Caki2 (cell line): ENCODE data around the gene TADA1. TPM values are rescaled to one million over a fixed set of nuclear protein-coding genes. Genes with fewer than 3 reads are reported as not detected.
"Not testable (repeated sequence)": the region's sequence is repeated elsewhere in the genome, so short reads cannot be mapped to it uniquely, and the experiment has no call there.

Experiments used
- DNase-seq: peaks from one replicate; pipeline ENCODE4 v3.0.0-alpha.2; 2015; ENCODE audit warnings: low read depth
- in situ Hi-C: cut with HindIII; loops from 2 replicates; pipeline ENCODE4 v1.10.0; 2016; ENCODE audit warnings: low sequenced_read_pairs, low pct_unique_long_range_greater_than_20kb, mixed read lengths
- total RNA-seq: library from RNA; depleted of rRNA; stranded (reverse); fragments of >200 nt; shearing (Covaris generic); gene quantifications from 2 replicates; pipeline ENCODE4 v1.2.3, GENCODE V29; 2014; ENCODE audit warnings: low replicate concordance

TADA1 gene
- total RNA-seq, 1 experiment from 2014 or later, result 26.4 TPM

DNA sequence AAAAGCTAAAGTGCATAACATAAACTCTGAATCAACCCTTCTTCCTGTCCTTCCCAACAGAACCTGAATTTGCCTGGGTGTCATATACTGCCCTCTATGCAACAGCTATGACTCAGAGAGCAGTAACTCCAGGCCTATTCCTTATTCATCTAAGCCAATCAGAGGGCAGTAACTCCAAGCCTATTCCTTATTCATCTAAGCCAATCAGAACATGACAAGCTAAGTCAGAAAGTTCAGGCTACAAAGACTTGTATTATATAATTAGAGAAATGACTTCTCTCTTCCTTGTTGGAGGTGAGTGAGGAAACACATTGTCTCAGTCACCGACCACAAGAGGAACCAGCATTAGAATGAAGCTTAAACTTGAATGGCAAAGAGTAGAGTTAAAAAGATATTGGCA is 26.2 kb upstream of the TADA1 start:
- in situ Hi-C loops, result no loop called here

DNA sequence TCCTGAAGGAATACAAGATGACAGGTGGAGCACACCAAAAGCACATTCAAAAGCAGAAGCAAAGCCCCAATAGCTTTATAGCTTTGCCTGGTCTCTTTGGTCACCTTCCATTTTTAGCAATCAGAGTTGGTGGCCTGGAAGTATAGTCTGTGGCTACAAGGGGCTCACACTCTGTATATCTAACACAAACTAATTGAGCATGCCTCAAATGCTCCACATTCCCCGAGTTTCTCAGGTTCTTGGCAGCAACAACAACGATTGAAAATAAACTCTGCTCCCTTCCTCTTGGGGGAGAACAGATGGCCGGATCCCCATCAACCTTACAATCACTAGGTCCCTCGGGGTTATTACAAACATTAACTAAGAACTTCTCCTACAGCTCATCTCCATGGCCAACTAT is 24.9 kb upstream of the TADA1 start:
- in situ Hi-C loops, result no loop called here
- no peak for DNase-seq

More for the DNA sequence above, 26.2 kb upstream of the TADA1 start:
- peak; percentile 63 for DNase-seq

DNA sequence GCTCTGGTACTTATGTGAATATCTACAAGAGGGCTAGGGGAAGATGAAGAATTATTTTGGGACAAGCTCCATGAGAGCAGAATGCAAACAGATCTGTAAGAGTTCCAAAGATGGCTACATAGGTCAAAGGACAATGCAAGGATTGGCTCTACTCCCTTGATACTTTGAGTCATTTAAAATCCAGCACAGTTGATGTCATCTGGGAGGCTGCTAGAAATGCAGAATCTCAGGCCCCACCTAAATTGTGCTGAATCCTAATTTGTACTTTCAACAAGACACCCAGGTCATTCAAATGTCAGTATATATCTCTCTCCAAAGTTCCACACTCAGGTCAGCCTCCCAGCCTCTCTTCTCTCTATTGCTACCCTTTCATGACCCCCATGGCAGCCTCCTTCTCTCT is 23.7 kb upstream of the TADA1 start:
- in situ Hi-C loops, result no loop called here
- no peak for DNase-seq

DNA sequence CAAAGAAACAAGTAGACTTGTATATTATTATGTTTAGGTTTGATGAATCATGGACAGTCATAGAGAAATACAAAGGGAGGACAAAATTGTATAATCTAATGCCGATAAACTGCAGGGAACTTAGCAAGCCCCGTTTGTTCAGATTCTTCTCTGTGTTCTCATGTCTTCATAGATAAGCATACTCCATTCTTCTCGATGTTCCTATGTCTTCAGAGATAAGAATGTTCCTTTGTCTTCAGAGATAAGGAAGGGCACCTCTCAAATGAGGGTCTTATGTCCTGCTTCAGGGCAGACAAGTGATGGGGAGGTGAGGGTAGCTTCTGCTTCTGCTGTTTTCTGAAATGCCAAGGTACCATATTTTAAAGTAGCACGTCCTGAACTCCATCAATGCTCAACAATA is 19.7 kb upstream of the TADA1 start:
- in situ Hi-C loops, result no loop called here

DNA sequence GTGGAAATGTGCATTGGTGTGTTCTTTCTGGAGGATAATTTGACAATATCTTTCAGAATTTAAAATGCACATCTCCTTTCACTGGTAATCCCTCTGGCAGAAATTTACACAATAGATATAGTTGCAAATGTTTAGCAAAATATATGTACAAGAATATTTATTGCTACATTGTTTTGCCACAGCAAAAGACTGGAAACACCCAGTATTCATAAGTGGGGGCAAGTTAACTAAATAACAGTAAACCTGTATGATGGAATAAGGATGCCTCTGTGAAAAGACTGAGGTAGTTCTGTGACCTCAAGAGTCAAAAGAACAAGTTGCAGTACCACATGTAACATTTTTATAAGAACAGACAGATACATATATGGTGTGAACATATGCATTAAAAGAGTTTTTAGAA is 13.7 kb upstream of the TADA1 start:
- in situ Hi-C loops, result no loop called here
- no peak for DNase-seq

More for the DNA sequence above, 19.7 kb upstream of the TADA1 start:
- DNase-seq, result no peak

DNA sequence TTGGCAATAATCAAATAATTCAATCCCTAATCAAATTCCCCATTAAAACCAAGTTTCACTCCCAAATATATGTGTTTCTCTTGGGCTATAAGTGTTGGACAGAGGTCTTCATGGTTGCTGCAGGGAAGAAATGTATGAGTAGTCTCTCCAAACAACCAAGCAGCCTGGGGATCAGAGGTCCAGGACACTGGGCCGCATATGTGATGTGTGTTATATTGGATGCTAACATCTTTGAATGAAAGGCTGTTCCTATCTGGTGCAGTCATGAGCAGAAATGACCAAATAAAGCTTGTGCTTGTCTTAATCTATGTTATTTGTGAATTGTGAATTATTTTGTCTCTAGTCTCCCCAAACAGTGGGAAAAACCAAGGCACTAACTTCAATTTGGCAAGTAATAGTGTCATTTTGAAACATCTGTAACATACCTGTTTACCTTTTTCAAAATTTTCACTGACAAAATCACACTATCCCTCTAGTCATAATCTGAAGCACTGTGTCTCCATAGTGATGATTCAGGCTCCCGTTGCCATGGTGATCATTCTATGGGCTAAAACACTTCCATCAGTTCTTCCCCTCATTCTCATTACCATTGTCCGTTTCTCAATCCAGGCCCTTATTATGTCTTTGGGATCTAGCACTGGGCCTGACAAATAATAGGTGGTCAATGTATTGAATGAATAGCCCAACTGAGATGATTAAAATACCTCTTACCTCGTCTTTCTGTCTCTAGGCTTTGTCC is 12.5 kb upstream of the TADA1 start:
- no peak for DNase-seq
- in situ Hi-C loops, result no loop called here

DNA sequence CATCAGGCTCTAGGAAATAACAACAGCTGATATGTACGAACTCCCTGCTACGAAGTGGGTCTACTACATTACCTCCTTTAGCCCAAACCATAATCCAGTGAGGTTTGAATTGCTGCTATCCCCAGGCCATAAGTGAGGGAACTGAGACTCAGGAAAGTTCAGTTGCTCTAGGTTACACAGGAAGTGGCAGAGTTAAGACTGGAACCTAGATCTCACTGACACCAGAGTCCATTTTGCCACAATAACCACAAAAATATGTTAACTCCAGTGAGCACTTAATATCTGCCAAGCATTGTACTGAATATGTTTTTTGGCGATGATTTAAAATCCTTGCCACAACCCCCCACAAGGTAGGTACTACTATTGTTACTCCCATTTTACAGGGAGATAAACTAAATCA is 8.9 kb upstream of the TADA1 start:
- no peak for DNase-seq
- in situ Hi-C loops, result no loop called here

DNA sequence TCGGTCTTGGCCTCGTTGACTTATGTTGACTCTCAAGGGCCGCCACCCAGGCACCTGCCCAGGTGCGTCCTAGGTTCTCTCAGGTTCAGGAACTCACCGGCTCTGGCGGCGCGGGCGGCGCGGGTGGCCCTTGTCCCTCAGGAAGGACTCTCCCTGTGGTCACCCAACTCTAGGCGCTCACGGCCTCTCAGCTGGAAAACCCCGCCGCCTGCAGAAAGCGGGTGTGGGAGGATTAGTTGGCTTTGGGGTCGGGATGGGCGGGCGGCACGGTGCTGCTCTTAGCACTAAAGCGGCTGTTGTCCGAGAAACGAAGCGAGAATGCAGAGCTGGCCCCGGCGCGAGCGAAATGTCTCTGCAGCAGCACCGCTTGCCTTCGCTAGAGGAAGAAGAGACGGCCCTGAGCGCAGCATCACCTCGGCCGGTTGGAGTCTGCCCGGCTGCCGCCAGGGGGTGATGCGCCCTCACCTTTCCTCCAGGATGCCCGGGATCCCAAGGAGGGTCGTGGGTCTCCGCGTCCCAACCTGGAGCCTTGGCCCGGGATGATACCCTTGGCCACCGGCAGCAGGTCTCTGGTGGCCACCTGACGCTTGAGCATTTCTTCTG is 8.1 kb upstream of the TADA1 start:
- DNase-seq, result no peak
- in situ Hi-C loops, result no loop called here

DNA sequence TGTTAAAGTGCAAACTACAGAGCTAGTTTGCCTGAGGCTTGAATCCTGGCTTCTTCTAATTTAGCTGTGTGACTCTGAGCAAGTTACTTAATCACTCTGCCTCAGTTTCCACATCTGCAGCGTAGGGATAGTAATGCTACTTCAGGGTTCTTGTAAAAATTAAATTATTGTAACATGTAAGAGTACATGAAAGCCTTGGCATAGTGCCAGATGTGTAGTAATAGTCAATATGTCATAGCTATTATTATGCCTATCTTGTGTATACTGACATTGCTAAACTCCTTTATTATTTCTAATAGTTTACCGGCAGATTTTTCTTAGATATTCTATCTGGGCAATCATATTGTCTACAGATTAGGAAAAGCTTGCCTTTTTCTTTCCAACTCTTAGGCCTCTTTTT is 6.8 kb upstream of the TADA1 start:
- in situ Hi-C loops, result no loop called here
- DNase-seq, result no peak

DNA sequence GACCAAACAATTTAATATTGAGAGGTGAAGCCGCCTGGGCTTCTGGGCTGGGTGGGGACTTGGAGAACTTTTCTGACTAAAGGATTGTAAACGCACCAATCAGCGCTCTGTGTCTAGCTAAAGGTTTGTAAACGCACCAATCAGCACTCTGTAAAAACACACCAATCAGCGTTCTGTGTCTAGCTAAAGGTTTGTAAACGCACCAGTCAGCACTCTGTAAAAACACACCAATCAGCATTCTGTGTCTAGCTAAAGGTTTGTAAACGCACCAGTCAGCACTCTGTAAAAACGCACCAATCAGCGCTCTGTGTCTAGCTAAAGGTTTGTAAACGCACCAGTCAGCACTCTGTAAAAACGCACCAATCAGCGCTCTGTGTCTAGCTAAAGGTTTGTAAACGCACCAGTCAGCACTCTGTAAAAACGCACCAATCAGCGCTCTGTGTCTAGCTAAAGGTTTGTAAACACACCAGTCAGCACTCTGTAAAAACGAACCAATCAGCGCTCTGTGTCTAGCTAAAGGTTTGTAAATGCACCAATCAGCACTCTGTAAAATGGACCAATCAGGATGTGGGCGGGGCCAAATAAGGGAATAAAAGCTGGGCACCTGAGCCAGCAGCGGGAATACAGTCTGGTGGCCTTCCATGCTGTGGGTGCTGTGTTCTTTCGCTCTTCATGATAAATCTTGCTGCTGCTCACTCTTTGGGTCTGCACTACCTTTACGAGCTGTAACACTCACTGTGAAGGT is 2.3 kb upstream of the TADA1 start:
- DNase-seq, in situ Hi-C loops: not testable (repeated sequence)

DNA sequence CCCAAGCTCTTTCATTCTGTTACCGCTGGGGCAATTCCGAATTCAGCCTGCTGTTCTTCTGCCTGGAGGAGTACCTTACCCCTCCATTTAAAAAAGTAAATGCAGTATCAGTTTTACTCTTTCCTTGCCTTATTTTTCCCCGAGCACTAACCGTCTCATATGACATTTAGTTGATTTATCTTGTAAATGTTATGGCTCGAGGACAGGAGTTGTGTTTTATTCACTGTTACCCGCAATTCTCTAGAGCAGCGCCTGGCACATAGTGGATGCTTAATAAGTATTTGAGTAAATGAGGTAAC is 425 bp upstream of the TADA1 start:
- DNase-seq, result no peak
- in situ Hi-C loops, result no loop called here

DNA sequence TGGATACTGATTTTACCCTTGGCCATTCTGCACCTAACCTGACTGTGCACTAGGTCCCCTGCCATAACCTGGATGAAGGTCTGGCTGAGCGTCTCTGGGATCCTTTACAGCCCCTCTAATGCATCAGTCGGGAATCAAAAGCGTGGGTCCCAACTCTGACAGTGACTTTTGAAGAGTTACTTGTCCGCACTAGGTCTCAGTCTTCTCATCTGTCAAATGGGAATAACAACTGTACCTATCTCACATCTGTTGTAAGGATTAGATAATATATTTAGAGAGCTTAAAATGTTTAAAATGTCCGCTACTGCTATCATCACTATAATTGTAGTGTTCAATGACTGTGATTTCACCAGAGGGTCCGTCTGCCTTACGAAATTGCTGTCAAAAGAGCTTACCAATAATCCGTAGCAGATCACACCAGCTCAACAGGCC is 746 bp downstream of the TADA1 start:
- DNase-seq, result no peak
- in situ Hi-C loops, result no loop called here

DNA sequence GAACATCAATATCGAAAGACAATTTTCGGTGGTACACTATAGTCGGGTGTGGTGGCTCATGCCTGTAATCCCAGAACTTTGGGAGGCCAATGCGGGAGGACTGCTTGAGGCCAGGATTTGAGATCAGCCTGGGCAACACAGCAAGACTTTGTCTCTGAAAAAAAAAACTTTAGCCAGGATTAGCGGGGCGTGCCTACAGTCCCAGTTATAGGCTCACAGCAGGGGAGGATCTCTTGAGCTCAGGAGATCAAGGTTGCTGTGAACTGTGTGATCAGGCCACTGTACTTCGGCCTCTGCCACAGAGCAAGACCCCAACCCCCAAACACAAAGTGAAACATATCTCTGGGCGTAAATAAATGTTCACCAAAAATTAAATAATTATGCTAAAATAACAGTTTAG is 1.6 kb downstream of the TADA1 start:
- in situ Hi-C loops, result no loop called here
- no peak for DNase-seq

DNA sequence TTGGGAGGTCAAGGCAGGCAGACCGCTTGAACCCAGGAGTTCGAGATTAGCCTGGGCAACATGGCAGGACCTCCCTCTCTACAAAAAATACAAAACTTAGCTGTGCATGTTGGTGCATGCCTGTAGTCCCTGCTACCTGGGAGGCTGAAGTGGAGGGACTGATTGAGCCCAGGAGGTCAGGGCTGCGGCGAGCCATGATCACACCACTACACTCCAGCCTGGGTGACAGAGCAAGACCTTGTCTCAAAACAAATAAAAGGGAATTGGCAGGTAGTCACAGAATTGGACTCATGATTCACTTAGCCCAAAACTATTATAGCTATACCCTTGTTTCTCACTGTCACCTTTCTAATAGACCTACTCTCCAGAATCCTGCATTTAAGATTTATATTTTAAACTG is 5.5 kb downstream of the TADA1 start:
- in situ Hi-C loops, result no loop called here
- DNase-seq, result no peak

DNA sequence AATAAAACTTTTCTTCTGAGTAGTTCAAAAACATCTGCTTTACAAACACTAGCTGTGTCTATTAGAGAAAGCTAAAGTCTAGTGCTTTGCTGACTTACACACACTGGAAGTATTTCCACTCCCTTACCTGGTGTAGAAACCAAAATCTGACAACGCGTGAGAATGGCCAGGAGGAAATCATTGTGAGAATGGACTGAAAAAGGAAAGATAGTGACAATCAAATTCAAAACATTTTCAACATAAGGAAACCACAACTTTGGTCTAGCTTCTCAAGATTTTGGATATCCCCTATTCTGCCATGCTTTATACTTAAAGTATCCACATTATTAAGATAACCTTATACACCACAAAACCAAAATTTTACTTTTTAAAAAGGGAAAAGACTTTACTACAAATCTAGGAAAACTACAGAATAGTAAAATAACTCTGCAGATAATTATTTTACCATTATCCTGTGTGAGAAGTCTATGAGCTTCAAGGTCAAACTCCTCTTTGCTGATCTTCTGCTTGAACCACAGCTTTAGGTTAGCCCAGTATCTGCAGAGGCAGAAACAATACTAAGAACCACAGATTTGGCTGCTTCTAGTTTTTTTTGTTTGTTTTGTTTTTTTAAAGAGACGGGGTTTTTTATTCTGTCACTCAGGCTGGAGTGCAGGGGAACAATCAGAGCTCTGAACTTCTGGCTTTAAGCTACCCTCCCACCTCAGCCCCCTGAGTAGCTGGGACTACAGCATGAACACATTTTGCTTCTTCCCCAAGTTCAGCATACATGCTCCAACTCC is 6.6 kb downstream of the TADA1 start:
- in situ Hi-C loops, result no loop called here
- DNase-seq, result no peak

DNA sequence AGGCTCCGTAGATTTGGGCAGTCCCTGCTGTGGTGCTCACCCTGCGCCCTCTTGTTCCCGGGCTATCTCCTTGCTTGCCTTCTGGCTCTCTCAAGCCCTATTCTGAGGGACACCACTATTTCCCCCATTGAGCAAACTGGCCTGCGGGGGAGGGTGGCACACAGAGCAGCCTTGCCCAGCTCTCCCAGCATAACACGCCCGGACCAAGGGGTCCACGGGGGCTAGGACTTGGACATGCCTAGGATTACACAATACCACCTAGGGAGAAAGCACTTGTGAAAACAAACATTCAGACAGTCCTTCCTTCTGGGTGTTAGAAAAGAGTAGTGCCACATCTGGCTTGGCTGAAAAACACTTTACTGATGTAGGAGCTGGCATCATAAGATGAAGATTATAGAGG is 7.4 kb downstream of the TADA1 start:
- in situ Hi-C loops, result no loop called here
- no peak for DNase-seq

DNA sequence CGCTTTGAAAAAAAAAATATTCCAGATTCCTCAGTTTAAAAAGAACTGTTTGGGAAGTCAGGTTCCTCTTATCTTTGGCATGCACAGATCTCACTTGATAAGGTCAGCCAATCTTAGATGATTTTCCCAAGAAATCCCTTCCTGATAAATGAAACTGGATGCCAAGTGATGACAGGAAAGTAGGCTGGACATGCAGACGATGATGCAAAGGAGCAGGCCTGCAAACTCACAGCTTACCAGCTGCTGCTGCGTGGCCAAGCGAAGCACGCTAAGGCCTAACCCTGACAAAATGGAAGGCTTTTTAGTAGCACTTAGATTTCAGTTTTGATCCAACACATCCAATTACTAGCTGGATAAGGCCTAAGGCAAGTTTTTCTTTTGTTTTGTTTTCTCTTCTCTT is 10.1 kb downstream of the TADA1 start:
- no peak for DNase-seq
- in situ Hi-C loops, result no loop called here

DNA sequence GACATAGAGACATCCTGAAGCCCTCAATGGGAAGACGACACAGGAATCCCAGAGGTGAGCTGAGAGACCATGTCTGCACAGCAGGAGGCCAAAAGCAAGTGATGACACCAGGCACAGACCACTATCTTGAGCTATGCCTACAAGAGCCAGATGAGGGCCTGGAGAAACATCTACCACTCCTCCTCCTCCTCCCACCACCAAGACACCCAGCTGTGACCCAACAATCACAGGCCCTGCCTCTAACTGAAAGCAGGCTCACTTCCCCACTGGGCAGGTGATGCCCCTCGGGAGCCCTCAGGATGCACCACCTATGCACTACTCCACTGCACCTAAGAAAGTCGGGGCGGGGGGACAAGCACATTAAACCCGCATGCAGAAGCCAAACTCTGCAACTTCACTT is 16.5 kb downstream of the TADA1 start:
- no peak for DNase-seq
- in situ Hi-C loops, result no loop called here
